ENCODE measurements around the gene IRF8.
"Not testable (repeated sequence)": the region's sequence is repeated elsewhere in the genome, so short reads cannot be mapped to it uniquely, and the experiment has no call there.

Gene IRF8

DNA sequence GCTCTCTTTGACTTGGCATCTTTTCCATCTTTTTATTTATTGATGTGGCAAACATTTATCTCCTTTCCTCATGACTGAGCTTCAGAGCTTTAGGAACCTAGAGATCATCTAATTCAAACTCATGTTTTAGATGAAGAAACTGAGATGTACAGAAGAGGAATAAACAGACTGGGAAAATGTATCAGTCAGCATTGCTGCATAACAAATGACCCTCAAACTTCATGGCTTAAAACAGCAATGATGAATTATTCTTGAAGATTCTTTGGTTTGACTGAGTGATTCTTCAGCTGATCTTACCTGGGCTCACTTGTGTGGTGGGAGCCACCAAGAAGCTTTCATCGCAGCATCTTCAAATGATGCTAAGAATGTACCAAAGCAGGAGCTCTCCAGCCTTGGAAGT is 44.0 kb upstream of the IRF8 start:
- no peak overlapping the region for H3K4me3 ChIP-seq (ENCODE audit: low read length)
- TF ChIP-seq CTCF (IDR thresholded peaks at IDR 0.05; ENCODE audit: insufficient read depth, low read depth, low read length, missing control alignments) = no peak
- no peak for DNase-seq (ENCODE audit: low read depth)

DNA sequence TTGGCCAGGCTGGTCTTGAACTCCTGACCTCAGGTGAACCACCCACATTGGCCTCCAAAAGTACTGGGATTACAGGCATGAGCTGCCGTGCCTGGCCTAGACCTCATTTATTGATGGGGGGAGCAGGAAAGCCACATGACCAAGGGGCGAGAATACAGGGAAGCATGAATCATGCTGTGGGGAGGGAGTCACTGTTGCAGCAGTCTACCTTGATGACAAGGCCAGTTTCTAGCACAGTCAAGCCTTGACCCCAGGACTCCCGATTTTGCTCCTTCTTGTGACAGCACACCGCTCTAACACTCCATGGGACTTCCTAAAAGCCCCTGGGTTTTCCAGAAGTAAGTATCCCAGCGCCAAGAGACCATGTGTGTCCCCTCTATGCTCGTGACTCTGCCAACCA is 42.9 kb upstream of the IRF8 start:
- H3K4me3 ChIP-seq (ENCODE audit: low read length) = no peak overlapping the region
- TF ChIP-seq CTCF (IDR thresholded peaks at IDR 0.05; ENCODE audit: insufficient read depth, low read depth, low read length, missing control alignments) = no peak
- no peak for DNase-seq (ENCODE audit: low read depth)

DNA sequence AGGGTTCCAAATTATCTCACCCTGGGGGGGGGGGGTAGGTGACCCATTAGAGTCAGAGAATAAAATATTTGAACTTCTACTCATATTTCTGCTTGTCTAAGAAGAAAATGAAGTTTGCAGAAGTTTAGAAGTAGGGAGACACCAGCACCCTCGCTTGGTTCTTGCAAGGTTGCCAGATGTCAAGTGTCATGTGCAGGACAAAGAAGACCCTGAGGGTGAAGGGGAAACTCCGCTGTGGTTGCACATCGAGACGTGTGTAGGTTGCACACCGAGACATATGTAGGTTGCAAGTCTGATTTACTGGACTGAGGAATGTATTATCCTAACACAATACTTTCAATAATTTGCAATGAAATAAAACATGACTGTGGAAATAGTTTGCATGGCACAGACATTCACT is 42.4 kb upstream of the IRF8 start:
- no peak overlapping the region for H3K4me3 ChIP-seq (ENCODE audit: low read length)
- no peak for DNase-seq (ENCODE audit: low read depth)
- TF ChIP-seq CTCF (IDR thresholded peaks at IDR 0.05; ENCODE audit: insufficient read depth, low read depth, low read length, missing control alignments) = no peak

- no peak for DNase-seq (ENCODE audit: low read depth)
- no peak overlapping the region for H3K4me3 ChIP-seq (ENCODE audit: low read length)
- no peak for TF ChIP-seq CTCF (IDR thresholded peaks at IDR 0.05; ENCODE audit: insufficient read depth, low read depth, low read length, missing control alignments)
These were observed 41.6 kb upstream of the IRF8 start for GRCh38 chr16:85857406-85857805.

- not testable (repeated sequence) for H3K4me3 ChIP-seq (ENCODE audit: low read length); DNase-seq (ENCODE audit: low read depth)
These were observed 40.4 kb upstream of the IRF8 start for GRCh38 chr16:85858571-85858970.

DNA sequence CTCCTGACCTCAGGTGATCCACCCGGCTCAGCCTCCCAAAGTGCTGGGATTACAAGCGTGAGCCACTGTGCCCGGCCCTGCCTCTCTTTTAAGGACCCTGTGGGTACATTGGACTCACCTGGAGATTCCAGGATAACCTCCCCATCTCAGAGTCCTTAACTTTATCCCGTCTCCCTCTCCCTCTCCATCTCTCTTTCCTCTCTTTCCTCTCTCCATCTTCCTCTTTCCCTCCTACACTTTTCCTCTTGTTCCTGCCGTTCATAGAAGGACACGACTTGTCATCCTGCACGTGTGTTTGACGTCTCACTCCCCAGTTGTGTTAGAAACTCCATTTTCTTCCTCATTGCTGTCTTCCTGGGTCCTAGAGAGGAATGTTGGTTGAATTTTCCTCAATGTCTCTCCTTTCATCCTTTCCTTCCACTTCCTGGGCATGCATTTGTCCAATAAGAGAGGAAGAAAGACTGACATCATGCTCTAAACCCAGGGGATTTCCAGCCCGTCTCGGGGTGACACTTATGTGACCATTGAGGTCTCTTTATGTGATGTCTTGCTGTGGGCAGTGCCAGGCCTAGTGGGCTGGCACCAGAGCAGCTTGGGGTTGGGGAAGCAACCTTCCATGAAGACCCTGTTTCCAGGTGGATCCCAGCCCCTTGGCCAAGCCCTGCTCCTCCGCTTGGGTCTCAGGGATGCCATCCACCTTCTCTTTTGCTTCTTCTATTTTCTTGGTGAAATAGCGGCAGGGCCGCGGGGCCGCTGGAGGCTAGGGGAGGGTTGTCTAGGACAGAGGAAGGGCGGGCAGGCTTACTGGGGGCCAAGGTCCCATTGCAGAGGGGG is 39.8 kb upstream of the IRF8 start:
- DNase-seq (ENCODE audit: low read depth) = no peak
- no peak overlapping the region for H3K4me3 ChIP-seq (ENCODE audit: low read length)
- TF ChIP-seq CTCF (IDR thresholded peaks at IDR 0.05; ENCODE audit: insufficient read depth, low read depth, low read length, missing control alignments) = no peak

- H3K4me3 ChIP-seq (ENCODE audit: low read length) = no peak overlapping the region
- no peak for DNase-seq (ENCODE audit: low read depth)
- no peak for TF ChIP-seq CTCF (IDR thresholded peaks at IDR 0.05; ENCODE audit: insufficient read depth, low read depth, low read length, missing control alignments)
These were observed 39.2 kb upstream of the IRF8 start for GRCh38 chr16:85859818-85860125.
